ACC112 (cell line): ENCODE results near the gene RIOK3.
"Not testable (repeated sequence)": the region's sequence is repeated elsewhere in the genome, so short reads cannot be mapped to it uniquely, and the experiment has no call there.

ENCODE experiments used
- H2AFZ ChIP-seq: fragments of 200-600 bp; sonication (generic); one replicate; pipeline ENCODE4 v1.6.0; 2017; ENCODE audit warnings: antibody characterized with exemption, low read length; ENCODE audit not compliant: unreplicated experiment
- H3K27ac ChIP-seq: fragments of 200-600 bp; sonication (generic); 2 replicates; pipeline ENCODE4 v1.5.1; 2014; ENCODE audit warnings: low read depth, mild to moderate bottlenecking, antibody characterized with exemption, low read length, moderate library complexity
- H3K27me3 ChIP-seq: fragments of 200-600 bp; sonication (generic); 2 replicates; pipeline ENCODE4 v1.6.1; 2014; ENCODE audit warnings: mild to moderate bottlenecking, antibody characterized with exemption, low read length, moderate library complexity, mixed read lengths; ENCODE audit not compliant: insufficient read depth
- H3K36me3 ChIP-seq: fragments of 200-600 bp; sonication (generic); 2 replicates; pipeline ENCODE4 v1.6.1; 2016; ENCODE audit warnings: mild to moderate bottlenecking, antibody characterized with exemption, low read length, moderate library complexity, mixed read lengths; ENCODE audit not compliant: insufficient read depth
- H3K4me1 ChIP-seq: fragments of 200-600 bp; sonication (generic); one replicate; pipeline ENCODE4 v1.6.1; 2016; ENCODE audit warnings: low read length, mixed read lengths; ENCODE audit not compliant: insufficient read depth, unreplicated experiment, control insufficient read depth
- H3K4me3 ChIP-seq: fragments of 200-600 bp; sonication (generic); 2 replicates; pipeline ENCODE4 v1.5.1; 2014; ENCODE audit warnings: mild to moderate bottlenecking, low read depth, low read length
- H3K79me2 ChIP-seq: fragments of 200-600 bp; sonication (generic); one replicate; pipeline ENCODE4 v1.6.0; 2016; ENCODE audit warnings: low read length; ENCODE audit not compliant: control insufficient read depth, unreplicated experiment, insufficient read depth

RIOK3 gene

DNA sequence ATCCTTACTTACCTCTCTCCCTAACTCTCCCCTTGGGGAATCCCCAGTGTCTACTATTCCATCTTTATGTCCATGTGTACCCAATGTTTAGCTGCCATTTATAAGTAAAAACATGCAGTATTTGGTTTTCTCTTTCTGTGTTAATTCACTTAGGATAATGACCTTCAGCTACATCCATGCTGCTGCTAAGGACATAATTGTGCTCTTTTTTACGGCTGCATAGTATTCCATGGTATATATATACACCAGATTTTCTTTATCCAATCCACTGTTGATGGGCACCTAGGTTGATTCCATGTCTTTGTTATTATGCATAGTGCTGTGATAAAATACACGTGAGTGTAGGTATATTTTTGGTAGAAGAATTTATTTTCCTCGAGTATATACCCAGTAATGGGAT lies 24.3 kb upstream of the RIOK3 start:
- Histone ChIP-seq H2AFZ (no peak overlapping the region), H3K4me3 (no peak overlapping the region), H3K27me3 (no peaks in the 10 kb centered on the region), H3K4me1 (no peaks in the 10 kb centered on the region), H3K27ac (no peak overlapping the region), H3K36me3 (no peaks in the 10 kb centered on the region), H3K79me2 (no peaks in the 10 kb centered on the region)

DNA sequence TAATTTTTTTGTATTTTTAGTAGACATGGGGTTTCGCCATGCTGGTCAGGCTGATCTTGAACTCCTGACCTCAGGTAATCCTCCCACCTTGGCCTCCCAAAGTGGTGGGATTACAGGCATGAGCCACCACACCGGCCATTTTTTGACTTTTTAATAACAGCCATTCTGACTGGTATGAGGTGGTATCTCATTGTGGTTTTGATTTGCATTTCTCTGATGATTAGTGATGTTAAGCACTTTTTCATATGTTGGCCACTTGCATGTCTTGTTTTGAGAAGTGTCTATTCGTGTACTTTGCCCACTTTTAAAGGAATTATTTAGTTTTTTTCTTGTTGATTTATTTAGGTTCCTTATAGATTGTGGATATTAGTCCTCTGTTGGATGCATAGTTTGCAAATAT lies 23.5 kb upstream of the RIOK3 start:
- not testable (repeated sequence) for H3K27me3 ChIP-seq, H3K4me3 ChIP-seq, H2AFZ ChIP-seq, H3K27ac ChIP-seq, H3K79me2 ChIP-seq, H3K36me3 ChIP-seq, H3K4me1 ChIP-seq

DNA sequence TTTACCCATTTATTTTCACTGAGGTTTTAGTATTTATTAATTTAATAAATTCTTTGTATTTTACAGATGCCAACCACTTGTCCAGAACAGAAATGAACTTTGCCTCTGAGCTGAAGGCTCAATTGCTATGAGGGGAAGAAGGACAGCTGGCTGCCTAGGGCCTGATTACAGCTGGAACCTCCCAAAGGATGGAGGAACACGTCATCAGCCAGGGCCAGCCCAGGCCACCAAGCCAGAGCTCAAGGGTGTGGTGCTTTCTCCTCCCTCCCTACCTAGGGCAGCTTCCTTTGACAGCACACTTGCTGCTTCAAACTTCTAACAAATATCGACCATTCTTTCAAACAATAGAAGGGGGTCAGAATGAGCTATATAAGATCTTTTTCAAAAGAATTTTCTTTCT lies 19.7 kb upstream of the RIOK3 start:
- Histone ChIP-seq H2AFZ (no peak overlapping the region), H3K79me2 (no peaks in the 10 kb centered on the region), H3K36me3 (no peaks in the 10 kb centered on the region), H3K4me1 (peaks cover 4% of the 10 kb centered on the region), H3K4me3 (no peak overlapping the region), H3K27me3 (no peaks in the 10 kb centered on the region), H3K27ac (no peak overlapping the region)

DNA sequence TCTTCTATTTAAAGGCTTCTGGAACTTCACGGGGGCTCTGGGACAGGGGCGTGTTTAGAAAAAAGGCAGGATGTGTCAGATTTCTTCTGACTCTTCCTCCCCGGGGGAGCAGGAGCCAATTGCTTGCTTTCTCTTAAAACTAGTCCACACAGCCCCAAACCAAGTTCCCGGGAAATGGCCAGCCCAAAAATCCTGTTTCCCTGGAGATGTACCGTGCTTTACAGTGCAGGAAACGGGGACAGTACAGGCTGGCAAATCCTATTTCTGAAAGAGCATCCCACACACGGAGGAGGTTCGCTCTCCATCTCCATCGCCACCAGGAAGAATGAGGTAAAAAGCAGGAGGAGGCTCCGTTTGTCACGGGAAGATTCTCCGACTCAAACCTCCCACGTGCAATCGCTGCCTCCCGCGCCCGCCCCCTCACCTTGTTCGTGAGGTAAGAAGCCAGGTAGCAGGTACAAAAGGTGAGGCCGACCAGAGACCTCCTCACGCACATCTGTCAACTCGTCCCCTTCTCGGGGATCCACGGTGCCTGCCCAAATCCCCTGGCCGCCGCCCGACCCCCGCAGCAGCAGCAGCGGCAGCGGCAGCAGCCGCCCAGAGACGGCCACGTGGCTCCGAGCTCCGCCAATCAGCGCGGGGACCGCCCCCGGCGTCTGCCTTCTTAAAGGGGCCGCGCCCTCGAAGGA lies 15.6 kb upstream of the RIOK3 start:
- Histone ChIP-seq H3K27ac (peak overlapping the region; percentile 34; the same call in 1 of the 2 replicates), H2AFZ (peak overlapping the region; percentile 54), H3K79me2 (no peaks in the 10 kb centered on the region), H3K4me1 (peaks cover 4% of the 10 kb centered on the region), H3K4me3 (peak overlapping the region; percentile 91), H3K36me3 (no peaks in the 10 kb centered on the region), H3K27me3 (no peaks in the 10 kb centered on the region)

DNA sequence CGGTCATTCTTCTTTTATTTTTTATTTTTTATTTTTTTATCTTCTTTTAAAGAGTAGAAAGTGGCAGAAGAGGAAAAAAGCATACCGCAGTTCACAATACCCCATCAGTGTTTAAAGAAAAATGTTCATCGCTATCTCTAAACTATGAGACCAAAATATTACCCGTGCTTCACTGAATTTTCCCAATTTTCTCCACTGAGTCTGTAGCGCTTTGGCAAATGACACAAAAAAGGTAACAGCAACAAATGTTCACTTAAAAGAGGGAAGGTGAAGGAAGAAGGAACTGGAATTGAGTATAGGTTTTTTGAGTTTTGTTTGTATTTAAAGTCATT lies 15.1 kb upstream of the RIOK3 start:
- no peak overlapping the region for H3K27ac ChIP-seq
- no peaks in the 10 kb centered on the region for H3K27me3 ChIP-seq
- no peaks in the 10 kb centered on the region for H3K79me2 ChIP-seq
- H3K4me3 ChIP-seq: peak overlapping the region; percentile 91
- peaks cover 4% of the 10 kb centered on the region for H3K4me1 ChIP-seq
- H3K36me3 ChIP-seq: no peaks in the 10 kb centered on the region
- peak overlapping the region; percentile 93 for H2AFZ ChIP-seq

DNA sequence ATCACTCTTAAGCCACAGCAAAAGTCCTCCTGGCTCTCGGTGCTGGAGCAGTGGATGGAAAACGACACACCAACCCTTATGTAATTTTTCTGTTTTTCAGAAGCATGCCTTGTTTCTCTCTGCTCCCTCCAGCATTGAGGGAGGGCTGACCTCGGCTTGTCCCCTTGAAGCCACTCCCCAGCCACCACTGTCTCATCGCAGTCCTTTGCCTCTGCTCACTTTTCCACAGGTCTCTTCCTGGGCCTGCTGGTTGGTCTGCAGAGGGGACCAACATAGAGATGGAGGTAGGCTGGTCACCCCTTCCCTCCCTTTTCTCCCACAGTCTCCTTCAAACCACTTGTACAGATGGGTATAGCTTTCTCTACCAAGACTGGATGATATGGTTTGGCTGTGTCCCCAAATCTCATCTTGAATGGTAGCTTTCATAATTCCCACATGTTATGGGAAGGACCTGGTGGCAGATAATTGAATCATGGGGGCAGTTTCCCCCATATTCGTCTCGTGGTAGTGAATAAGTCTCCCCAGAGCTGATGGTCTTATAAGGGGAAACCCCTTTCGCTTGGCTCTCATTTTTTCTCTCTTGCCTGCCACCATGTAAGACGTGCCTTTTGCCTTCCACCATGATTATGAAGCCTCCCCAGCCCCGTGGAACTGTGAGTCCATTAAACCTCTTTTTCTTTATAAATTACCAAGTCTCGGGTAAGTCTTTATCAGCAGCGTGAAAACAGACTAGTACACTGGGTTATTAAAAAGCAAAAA lies 14.3 kb upstream of the RIOK3 start:
- H2AFZ ChIP-seq: peak overlapping the region; percentile 93
- peak overlapping the region; percentile 91; the same call in 1 of the 2 replicates for H3K4me3 ChIP-seq
- peaks cover 4% of the 10 kb centered on the region for H3K4me1 ChIP-seq
- no peak overlapping the region for H3K27ac ChIP-seq
- H3K36me3 ChIP-seq: no peaks in the 10 kb centered on the region
- H3K27me3 ChIP-seq: no peaks in the 10 kb centered on the region
- no peaks in the 10 kb centered on the region for H3K79me2 ChIP-seq

DNA sequence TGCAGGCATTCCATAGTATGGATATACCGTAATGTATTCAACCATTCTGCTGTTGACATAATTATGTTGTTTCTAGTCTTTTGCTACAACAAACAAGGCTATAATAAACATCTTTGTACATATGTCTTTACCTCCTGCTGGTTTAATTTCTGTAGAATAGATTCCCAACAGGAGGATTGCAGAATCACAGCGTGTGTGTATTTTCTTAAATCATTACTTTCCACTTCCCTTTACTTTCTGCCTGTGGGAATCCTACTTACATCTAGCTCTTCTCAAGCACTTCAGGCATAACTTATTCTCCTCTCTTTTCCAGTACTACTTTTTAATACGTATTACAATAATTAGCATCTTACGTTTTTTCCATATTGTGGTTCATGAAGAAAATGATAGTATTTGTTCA lies 13.0 kb upstream of the RIOK3 start:
- H3K27me3 ChIP-seq: no peaks in the 10 kb centered on the region
- H3K4me3 ChIP-seq: no peak overlapping the region
- no peaks in the 10 kb centered on the region for H3K79me2 ChIP-seq
- no peak overlapping the region for H2AFZ ChIP-seq
- no peaks in the 10 kb centered on the region for H3K36me3 ChIP-seq
- no peak overlapping the region for H3K27ac ChIP-seq
- peaks cover 4% of the 10 kb centered on the region for H3K4me1 ChIP-seq

DNA sequence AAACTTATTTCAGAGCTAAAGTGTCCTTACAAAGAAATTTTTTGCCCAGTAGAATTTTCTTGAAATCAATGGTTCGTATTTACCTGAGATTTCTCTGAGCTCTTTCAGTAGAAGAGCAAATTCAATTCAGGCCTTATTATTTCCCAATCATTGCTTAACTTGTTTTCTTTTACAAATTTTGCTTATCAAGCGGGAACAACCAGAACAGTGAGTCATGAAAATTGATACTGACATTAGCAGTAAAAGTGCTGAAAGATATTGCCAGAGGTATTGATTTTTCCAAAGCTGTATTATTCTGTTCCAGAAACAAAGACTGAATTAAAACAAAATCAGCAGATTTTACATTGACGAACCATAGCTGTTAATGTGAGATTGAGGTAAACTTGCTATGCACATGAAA lies 10.1 kb upstream of the RIOK3 start:
- H3K4me3 ChIP-seq: no peak overlapping the region
- no peaks in the 10 kb centered on the region for H3K79me2 ChIP-seq
- H3K27ac ChIP-seq: no peak overlapping the region
- no peak overlapping the region for H2AFZ ChIP-seq
- H3K36me3 ChIP-seq: no peaks in the 10 kb centered on the region
- no peaks in the 10 kb centered on the region for H3K4me1 ChIP-seq
- H3K27me3 ChIP-seq: no peaks in the 10 kb centered on the region

DNA sequence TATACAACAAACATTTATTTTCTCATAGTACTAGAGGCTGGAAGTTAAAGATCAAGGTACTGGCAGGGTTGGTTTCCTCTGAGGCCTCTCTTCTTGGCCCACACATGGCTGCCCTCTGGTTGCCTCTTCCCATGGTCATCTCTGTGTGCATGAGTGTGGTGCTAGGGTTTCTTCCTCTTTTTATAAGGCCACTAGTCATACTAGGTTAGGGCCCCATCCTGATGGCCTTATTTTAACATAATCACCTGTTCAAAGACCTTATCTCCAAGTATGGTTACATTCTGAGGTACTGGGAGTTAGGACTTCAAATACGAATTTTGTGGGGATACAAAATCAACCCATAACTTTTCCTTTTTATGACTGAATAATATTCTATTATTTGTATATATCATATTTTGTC lies 4.8 kb upstream of the RIOK3 start:
- Histone ChIP-seq H3K4me1 (peaks cover 8% of the 10 kb centered on the region), H3K27ac (no peak overlapping the region), H3K27me3 (no peaks in the 10 kb centered on the region), H3K4me3 (no peak overlapping the region), H3K36me3 (no peaks in the 10 kb centered on the region), H2AFZ (no peak overlapping the region), H3K79me2 (peaks cover 2% of the 10 kb centered on the region)

DNA sequence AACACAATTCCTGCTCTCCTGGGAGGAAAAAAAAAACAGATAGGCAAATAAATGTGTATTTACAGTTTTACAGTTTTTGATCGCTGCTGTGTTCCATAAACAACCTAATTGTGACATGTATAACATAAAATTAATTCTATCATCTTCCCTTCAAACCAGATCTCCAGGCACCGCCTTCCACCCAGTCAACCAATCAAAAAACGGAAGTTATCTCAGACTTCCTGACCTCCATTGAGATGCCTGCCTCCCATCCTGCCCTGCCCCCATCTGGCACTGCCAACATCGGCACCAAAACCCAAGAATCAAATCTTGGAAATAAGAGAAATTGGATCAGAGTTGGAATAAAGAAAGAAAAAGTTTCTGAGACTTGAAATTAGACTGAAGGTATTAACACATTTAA lies 3.1 kb upstream of the RIOK3 start:
- H3K27ac ChIP-seq: no peak overlapping the region
- H3K4me3 ChIP-seq: no peak overlapping the region
- no peaks in the 10 kb centered on the region for H3K27me3 ChIP-seq
- peaks cover 13% of the 10 kb centered on the region for H3K4me1 ChIP-seq
- no peaks in the 10 kb centered on the region for H3K36me3 ChIP-seq
- peaks cover 19% of the 10 kb centered on the region for H3K79me2 ChIP-seq
- no peak overlapping the region for H2AFZ ChIP-seq

DNA sequence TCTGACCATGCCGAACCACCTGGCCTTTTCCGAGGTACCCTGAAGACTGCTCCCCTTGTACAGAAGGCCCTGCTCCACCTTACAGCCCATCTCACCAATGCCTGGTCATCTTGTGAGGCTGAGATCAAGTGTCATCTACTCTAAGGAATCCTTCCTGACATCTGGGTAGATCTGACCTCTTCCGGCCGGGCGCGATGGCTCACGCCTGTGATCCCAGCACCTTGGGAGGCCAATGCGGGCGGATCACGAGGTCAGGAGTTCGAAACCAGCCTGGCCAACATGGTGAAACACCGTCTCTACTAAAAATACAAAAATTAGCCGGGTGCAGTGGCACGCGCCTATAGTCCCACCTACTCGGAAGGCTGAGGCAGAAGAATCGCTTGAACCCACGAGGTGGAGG lies 2.1 kb upstream of the RIOK3 start:
- Histone ChIP-seq H3K79me2 (peaks cover 29% of the 10 kb centered on the region), H3K27me3 (no peaks in the 10 kb centered on the region), H3K4me1 (peaks cover 16% of the 10 kb centered on the region), H3K4me3 (no peak overlapping the region), H3K36me3 (no peaks in the 10 kb centered on the region; the same call in 1 of the 2 replicates), H3K27ac (no peak overlapping the region), H2AFZ (no peak overlapping the region)
